ENCODE measurements around the gene PMM2.

DNA sequence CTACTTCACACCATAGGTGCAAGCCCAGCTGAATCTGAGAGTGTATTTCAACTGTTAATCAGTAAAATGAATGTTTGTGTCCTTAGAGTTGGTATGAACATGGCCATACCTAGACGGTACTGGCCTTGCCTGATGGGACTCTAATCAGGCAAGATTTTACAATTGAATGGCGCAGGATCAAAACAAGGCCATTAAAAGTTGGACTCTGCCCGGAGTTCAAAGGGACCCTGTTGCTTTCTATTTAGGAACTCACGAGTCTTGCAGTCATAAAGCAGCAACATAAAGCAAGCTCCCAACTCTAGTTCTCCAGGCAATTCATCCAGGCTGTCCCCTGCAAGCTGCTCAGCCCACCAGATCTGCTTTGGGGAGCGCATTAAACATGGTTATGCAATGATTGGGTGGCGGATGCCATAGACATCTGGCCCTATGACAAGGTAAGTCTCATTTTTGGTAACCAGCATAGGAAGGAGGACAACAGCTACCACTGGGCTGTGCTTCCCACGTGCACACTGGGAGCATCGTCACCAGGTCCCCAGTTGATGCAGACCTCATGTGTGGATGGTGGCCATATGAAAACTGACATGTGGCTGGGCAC lies 9.0 kb upstream of the PMM2 start:
- TF ChIP-seq, protein P1, sequence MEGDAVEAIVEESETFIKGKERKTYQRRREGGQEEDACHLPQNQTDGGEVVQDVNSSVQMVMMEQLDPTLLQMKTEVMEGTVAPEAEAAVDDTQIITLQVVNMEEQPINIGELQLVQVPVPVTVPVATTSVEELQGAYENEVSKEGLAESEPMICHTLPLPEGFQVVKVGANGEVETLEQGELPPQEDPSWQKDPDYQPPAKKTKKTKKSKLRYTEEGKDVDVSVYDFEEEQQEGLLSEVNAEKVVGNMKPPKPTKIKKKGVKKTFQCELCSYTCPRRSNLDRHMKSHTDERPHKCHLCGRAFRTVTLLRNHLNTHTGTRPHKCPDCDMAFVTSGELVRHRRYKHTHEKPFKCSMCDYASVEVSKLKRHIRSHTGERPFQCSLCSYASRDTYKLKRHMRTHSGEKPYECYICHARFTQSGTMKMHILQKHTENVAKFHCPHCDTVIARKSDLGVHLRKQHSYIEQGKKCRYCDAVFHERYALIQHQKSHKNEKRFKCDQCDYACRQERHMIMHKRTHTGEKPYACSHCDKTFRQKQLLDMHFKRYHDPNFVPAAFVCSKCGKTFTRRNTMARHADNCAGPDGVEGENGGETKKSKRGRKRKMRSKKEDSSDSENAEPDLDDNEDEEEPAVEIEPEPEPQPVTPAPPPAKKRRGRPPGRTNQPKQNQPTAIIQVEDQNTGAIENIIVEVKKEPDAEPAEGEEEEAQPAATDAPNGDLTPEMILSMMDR (tag by site-specific recombination; IDR thresholded peaks at IDR 0.05) = no peak
- TF ChIP-seq ZNF274 (IDR thresholded peaks at IDR 0.05; ENCODE audit: low read length) = no peak
- no peak for TF ChIP-seq ZNF274 (tag by site-specific recombination; IDR thresholded peaks at IDR 0.05; ENCODE audit: borderline replicate concordance)
- TF ChIP-seq ZNF184 (tag by site-specific recombination; IDR thresholded peaks at IDR 0.05) = no peak
- TF ChIP-seq, protein P2, sequence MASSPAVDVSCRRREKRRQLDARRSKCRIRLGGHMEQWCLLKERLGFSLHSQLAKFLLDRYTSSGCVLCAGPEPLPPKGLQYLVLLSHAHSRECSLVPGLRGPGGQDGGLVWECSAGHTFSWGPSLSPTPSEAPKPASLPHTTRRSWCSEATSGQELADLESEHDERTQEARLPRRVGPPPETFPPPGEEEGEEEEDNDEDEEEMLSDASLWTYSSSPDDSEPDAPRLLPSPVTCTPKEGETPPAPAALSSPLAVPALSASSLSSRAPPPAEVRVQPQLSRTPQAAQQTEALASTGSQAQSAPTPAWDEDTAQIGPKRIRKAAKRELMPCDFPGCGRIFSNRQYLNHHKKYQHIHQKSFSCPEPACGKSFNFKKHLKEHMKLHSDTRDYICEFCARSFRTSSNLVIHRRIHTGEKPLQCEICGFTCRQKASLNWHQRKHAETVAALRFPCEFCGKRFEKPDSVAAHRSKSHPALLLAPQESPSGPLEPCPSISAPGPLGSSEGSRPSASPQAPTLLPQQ (tag by site-specific recombination; IDR thresholded peaks at IDR 0.05) = no peak
- no peak for TF ChIP-seq ZNF155 (tag by site-specific recombination; IDR thresholded peaks at IDR 0.05)
- TF ChIP-seq ZNF19 (tag by site-specific recombination; IDR thresholded peaks at IDR 0.05; ENCODE audit: low read depth) = no peak
- no peak for TF ChIP-seq ZNF623 (tag by site-specific recombination; IDR thresholded peaks at IDR 0.05)
- no peak for TF ChIP-seq ZNF843 (tag by site-specific recombination; IDR thresholded peaks at IDR 0.05)
- TF ChIP-seq KLF16 (tag by site-specific recombination; IDR thresholded peaks at IDR 0.05) = no peak
- TF ChIP-seq, protein P3, sequence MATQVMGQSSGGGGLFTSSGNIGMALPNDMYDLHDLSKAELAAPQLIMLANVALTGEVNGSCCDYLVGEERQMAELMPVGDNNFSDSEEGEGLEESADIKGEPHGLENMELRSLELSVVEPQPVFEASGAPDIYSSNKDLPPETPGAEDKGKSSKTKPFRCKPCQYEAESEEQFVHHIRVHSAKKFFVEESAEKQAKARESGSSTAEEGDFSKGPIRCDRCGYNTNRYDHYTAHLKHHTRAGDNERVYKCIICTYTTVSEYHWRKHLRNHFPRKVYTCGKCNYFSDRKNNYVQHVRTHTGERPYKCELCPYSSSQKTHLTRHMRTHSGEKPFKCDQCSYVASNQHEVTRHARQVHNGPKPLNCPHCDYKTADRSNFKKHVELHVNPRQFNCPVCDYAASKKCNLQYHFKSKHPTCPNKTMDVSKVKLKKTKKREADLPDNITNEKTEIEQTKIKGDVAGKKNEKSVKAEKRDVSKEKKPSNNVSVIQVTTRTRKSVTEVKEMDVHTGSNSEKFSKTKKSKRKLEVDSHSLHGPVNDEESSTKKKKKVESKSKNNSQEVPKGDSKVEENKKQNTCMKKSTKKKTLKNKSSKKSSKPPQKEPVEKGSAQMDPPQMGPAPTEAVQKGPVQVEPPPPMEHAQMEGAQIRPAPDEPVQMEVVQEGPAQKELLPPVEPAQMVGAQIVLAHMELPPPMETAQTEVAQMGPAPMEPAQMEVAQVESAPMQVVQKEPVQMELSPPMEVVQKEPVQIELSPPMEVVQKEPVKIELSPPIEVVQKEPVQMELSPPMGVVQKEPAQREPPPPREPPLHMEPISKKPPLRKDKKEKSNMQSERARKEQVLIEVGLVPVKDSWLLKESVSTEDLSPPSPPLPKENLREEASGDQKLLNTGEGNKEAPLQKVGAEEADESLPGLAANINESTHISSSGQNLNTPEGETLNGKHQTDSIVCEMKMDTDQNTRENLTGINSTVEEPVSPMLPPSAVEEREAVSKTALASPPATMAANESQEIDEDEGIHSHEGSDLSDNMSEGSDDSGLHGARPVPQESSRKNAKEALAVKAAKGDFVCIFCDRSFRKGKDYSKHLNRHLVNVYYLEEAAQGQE (tag by site-specific recombination; IDR thresholded peaks at IDR 0.05) = no peak
- TF ChIP-seq YY1 (tag by site-specific recombination; IDR thresholded peaks at IDR 0.05) = no peak
- TF ChIP-seq ZNF777 (tag by site-specific recombination; IDR thresholded peaks at IDR 0.05; ENCODE audit: borderline replicate concordance) = no peak
- TF ChIP-seq ZNF629 (tag by site-specific recombination; IDR thresholded peaks at IDR 0.05) = no peak
